H1 (cell line): Measurements from ENCODE around the gene PRDM15. TPM values are rescaled to one million over a fixed set of nuclear protein-coding genes. Genes with fewer than 3 reads are reported as not detected.

ENCODE experiments used
- BACH1 ChIP-seq: IDR thresholded peaks from 2 replicates; pipeline ENCODE4 v1.6.1; 2012; ENCODE audit warnings: low read length, improper control_type of control experiment
- NRF1 ChIP-seq: IDR thresholded peaks from 2 replicates; pipeline ENCODE4 v1.6.1; 2011; ENCODE audit warnings: mild to moderate bottlenecking, low read depth, low read length, improper control_type of control experiment
- TCF12 ChIP-seq: IDR thresholded peaks from 2 replicates; pipeline ENCODE4 v1.6.1; 2011; ENCODE audit warnings: low read depth, mild to moderate bottlenecking, low read length
- polyA plus RNA-seq, 7 experiments: library from polyadenylated mRNA; depleted of rRNA in 3 of 7; stranded (reverse) in 5 of 7; unstranded in 2 of 7; fragments of >200 nt in 5 of 7; fragments of 200-250 nt in 2 of 7; gene quantifications; 1 replicate in 5 of 7; 2 replicates in 1 of 7; 4 replicates in 1 of 7; pipeline versions ENCODE4 v1.2.1 to v1.2.3, GENCODE V29; 2011 to 2013; ENCODE audit warnings: missing spikeins in 2 of 7, mixed read lengths in 2 of 7
- total RNA-seq: library from RNA; stranded (reverse); fragmentation: NEBNext Ultra II Directional; extraction: Animal tissue kit (Norgen Biotek cat#: 25700); gene quantifications from 2 replicates; pipeline ENCODE4 v1.2.1, GENCODE V29; 2021

PRDM15 gene
- total and polyA plus RNA-seq, 2 of the 8 experiments (the other 6 are each of a cell fraction or from before 2014, with no cell fraction given): 9.7 to 10.5 TPM

GRCh38 chr21:41923631-41924367 lies 44.7 kb upstream of the PRDM15 start (continued):
- TF ChIP-seq NRF1 (no peak), BACH1 (no peak), TCF12 (no peak)
